HTR-8/SVneo (cell line): ENCODE measurements around the gene NR1H4.
"Not testable (repeated sequence)": the region's sequence is repeated elsewhere in the genome, so short reads cannot be mapped to it uniquely, and the experiment has no call there.

Experiments used
- DNase-seq: peaks from one replicate; pipeline ENCODE4 v3.0.0; 2011; ENCODE audit warnings: low spot score, mixed read lengths; ENCODE audit not compliant: insufficient read length
- FAIRE-seq: peaks from 2 replicates; lab custom pipeline; 2011; peaks lifted over from hg19 to GRCh38; lab: Jason Lieb, UNC

NR1H4 gene

GRCh38 chr12:100564905-100565467, 91.3 kb downstream of the NR1H4 start:
- DNase-seq (no peak), FAIRE-seq (no peak)

GRCh38 chr12:100565987-100566545, 92.4 kb downstream of the NR1H4 start:
- FAIRE-seq (no peak), DNase-seq (no peak)

GRCh38 chr12:100566887-100567637, 93.4 kb downstream of the NR1H4 start:
- FAIRE-seq: no peak
- no peak for DNase-seq

DNA sequence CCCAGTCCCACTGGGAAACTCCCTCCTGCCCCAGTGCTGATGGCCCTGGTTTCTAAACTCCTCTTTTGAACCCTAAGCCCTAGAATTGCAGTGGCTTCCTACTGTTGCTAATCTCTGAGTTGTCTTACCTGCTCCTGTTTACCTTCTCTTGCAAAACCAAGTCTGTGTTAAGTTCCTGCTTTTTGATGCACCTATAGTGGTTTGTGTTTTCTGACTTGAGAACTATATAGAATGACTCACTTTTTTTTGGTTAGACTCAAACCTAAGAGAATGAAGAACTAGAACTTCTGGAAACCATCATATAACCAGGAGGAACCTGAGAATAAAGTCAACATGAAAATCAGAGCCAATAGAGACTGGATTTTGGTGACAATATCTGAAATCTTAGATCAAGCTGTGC, 94.3 kb downstream of the NR1H4 start:
- DNase-seq: no peak
- no peak for FAIRE-seq

DNA sequence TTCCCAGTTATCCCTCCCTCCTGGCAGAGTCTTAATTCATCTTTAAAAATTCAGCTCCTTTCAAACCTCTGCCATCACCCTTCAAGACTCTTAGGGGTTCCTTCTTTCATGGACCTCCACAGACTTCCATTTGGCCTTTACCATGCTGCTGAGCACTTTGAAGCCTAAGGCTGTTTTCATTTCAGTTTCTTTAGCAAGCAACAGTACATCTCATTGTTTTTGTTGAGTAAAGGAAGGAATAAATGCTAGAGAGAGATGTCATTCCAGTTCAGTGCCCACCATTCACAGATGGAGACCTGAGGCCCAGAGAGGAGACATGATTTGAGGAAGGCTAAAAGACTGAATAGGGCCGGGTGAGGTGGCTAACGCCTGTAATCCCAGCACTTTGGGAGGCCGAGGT, 98.5 kb downstream of the NR1H4 start:
- DNase-seq: no peak
- FAIRE-seq: no peak

DNA sequence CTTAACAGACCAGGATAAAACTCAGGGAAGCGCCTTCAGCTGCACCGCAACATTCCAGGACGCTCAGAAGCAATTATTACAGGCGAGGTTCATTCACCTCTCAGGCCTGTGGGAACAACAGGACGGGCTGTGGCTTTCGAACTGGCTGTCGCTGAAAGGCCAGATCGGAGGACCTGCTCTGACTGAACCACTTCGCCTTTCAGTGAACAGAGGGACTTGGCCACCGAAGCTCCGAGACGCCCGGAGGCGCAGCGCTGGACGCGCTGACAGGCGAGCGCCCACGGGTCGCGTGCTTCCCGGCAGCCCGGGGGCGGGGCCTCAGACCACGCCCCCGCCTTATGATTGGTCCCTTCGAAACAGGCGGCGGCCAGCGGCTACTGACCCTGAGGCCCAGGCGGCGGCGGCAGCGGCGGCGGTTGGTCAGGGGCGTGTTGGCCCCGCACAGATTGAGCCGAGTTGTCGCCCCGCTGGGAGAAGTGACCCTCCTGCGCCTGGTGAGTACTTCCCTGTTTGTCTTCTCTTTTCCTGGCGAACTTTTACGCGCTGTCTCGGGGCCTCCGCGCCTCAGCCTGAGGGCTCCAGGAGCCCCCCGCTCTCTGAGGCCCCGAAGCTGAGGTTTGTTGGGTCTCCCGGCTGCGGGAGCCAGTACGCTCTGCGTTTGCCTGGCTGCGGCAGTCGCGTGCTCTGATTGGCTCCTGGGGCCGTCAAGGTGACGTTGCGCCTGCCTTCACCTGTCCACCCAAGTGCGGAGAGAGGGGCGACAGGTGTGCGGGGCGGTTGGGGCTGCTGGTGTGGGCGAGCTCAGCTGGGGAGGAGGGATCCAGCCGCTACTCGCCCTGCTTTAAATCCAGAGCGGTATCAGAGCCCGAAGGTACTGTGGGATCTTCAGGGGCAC, 99.9 kb downstream of the NR1H4 start, which contains the start of gene GAS2L3:
GAS2L3 (plus strand) TSS at position 393 of the 895 bp plus-strand sequence. CDS start 21,221 bp downstream, outside the sequence.
- FAIRE-seq (peak; percentile 87), DNase-seq (peak; percentile 84)

DNA sequence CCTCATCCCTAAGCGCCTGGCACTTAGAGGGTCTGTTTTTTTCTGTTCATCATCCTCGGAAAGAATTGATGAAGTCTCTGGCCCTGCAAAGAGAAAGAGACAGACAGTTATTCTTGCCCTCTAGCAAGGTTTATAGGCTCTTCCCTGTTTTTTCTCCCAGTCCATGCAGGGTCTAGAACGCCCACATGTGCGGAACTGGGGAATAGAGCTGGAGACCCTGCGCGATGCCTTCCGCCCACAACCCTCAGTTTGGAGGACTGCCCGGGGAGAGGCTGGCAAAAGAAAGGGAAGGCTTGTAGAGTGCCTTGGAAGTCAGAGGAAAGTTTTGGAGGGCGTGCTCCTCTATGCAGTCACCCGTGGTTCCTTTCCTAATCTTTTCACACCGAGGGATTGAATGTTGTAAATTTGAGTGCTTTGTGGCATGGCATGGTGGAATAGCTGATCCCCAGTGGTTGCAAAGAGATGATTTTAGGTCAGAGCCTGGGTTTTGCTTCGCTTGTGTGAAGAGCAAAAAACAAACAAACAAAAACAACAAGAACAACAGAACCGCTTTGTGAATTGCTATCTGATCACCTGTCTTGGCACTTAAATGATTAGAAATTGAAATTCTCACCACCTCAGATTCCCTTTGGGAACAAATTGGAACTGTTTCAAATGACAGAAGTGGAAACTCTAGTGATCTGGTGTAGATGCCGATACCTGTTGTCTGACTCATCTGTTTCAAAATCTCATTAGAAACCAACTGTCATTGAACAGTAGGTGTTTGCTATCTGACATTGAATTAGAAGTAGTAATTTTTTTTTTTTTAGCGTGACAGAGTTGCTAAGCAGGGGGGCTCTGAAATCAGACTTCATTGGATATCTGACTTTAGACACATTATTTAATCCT, 100.8 kb downstream of the NR1H4 start:
- DNase-seq (no peak), FAIRE-seq (no peak)

DNA sequence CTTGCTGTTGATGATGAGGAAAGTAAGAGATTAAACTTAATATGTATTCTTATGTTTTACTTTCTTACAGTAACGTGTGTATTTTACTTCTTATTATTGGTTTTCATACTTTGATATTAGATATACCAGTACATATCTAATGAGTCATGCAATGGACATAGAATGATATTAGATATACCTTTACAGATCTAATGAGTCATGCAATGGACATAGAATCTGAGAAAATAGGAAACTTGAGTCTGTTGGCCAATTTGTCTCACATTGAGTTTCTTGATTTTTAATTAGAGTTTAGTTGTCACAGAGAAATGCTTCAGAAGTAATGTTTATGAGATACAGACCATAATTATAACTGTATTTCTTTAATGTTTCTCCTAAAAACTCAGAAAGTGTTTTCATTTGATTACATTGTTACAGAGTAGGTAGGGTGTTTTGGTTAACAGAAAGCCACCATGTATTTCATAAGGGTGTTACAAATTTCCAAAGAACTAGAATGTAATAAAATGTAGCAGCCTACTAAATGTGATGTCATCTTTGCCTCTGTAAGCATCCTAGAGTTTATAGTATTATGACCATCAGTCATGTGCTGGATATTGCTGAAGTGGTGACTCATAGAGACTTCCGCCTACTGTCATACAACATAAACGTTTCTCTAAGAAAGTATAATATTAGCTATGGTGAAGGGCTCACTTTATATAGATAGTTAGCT, 102.8 kb downstream of the NR1H4 start:
- DNase-seq: peak; percentile 77
- FAIRE-seq: no peak

DNA sequence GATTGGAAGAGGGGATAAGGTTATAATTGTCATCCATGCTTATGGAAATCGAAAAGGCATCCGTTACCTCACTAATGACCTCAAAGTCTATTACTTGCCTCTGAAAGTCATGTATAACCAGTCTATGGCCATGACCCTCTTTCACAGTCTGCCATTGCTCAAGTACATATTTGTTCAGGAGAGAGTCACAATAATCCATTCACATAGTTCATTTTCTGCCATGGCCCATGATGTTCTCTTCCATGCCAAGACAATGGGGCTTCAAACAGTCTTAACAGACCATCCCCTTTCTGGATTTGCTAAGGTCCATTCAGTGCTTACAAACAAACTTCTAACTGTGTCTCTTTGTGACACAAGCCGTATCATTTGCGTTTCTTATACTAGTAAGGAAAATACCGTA, 105.3 kb downstream of the NR1H4 start:
- FAIRE-seq (peak; percentile 38), DNase-seq (no peak)

GRCh38 chr12:100579844-100580243, 106.2 kb downstream of the NR1H4 start:
- FAIRE-seq (no peak), DNase-seq (no peak)

DNA sequence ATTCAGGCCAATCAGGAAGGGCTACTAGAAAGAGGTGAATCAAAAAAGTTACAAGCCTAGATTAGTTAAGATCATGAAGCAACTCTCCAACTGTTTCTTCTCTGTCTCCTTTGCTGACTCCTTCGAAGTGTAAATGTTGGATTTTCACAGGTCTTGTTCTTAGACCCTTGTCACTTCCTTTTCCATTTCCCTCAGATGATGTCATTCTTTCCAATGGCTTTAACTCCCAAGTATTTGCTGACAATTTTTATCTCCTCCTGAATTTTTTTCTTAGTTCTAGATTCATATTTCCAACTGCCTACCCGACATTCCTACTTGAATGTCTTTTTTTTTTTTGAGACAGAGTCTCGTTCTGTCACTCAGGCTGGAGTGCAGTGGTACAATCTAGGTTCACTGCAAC, 110.6 kb downstream of the NR1H4 start:
- DNase-seq (no peak), FAIRE-seq (no peak)

GRCh38 chr12:100591979-100592378, 118.3 kb downstream of the NR1H4 start:
- DNase-seq: no peak
- no peak for FAIRE-seq

GRCh38 chr12:100593490-100593889, 119.8 kb downstream of the NR1H4 start:
- FAIRE-seq (no peak), DNase-seq (no peak)

DNA sequence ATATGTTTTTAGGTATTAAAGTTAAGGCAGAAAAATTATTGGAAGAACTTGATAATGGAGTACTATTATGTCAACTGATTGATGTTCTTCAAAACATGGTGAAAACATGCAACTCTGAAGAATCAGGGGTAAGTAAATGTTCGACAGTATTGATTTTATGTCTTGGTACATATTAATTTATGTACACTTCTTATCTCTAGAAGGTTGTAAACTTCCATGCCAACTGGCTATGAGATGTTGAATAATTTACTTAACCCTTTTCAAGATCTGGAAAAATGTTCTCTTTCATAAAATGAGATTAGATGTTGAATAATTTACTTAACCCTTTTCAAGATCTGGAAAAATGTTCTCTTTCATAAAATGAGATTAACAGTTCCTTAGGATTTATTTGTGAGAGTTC, 128.0 kb downstream of the NR1H4 start:
- DNase-seq (no peak), FAIRE-seq (no peak)

DNA sequence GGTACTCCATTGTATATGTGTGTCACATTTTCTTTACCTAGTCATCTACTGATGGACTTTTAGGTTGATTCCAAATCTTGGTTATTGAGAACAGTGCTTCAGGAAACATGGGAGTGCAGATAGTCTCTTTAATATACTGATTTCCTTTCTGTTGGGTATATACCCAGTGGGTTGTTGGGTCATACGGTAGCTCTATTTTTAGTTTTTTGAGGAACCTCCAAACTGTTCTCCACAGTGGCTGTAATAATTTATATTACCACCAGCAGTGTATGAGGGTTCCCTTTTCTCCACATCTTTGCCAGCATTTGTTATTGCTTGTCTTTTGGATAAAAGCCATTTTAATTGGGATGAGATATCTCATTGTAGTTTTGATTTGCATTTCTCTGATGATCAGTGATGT, 129.3 kb downstream of the NR1H4 start:
- FAIRE-seq: not testable (repeated sequence)

DNA sequence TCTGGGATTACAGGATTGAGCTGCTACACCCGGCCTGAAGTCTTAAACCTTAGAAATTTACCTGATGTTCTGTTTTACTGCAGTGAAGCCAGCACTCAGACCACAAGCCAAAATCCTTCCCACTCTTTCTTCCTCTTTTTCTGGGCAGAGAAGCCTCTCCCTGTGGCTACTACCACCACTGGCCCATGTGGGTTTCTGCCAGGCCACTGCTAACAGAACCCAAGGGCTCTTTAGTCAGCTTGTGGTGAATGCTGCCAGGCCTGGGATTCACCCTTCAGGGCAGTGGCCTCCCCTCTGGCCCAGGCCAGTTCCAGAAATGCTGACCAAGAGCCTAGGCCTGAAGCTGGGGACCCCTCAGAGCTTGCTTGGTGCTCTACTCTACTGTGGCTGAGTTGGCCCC, 135.1 kb downstream of the NR1H4 start:
- no peak for DNase-seq
- no peak for FAIRE-seq

More for the DNA sequence above, 129.3 kb downstream of the NR1H4 start:
- DNase-seq: not testable (repeated sequence)

GRCh38 chr12:100610666-100611430, 137.2 kb downstream of the NR1H4 start:
- no peak for FAIRE-seq
- no peak for DNase-seq

- DNase-seq: no peak
Observed at GRCh38 chr12:100612606-100613005, 138.9 kb downstream of the NR1H4 start.

More at GRCh38 chr12:100612606-100613005, 138.9 kb downstream of the NR1H4 start:
- FAIRE-seq: no peak
